H9 (cell line): ENCODE results near the gene FSIP1. TPM values are rescaled to one million over a fixed set of nuclear protein-coding genes. Genes with fewer than 3 reads are reported as not detected.

Experiments used
- DNase-seq: peaks from one replicate; pipeline ENCODE4 v3.0.0-alpha.2; 2017
- H2AFZ ChIP-seq: one replicate; pipeline ENCODE4 v1.6.1; 2013; ENCODE audit warnings: mild to moderate bottlenecking, low read length, control low read depth, moderate library complexity
- H2AK5ac ChIP-seq: 2 replicates; pipeline ENCODE4 v1.6.1; 2013; ENCODE audit warnings: low read length, control low read depth, mixed read lengths; ENCODE audit not compliant: insufficient read length
- H2BK120ac ChIP-seq: one replicate; pipeline ENCODE4 v1.6.1; 2013; ENCODE audit warnings: low read depth, mild to moderate bottlenecking, low read length, control low read depth, inconsistent platforms; ENCODE audit not compliant: poor library complexity, severe bottlenecking
- H2BK12ac ChIP-seq: 2 replicates; pipeline ENCODE4 v1.6.1; 2013; ENCODE audit warnings: low read length, control low read depth, mixed read lengths, low read depth; ENCODE audit not compliant: insufficient read length
- H2BK15ac ChIP-seq: 2 replicates; pipeline ENCODE4 v1.6.1; 2013; ENCODE audit warnings: low read depth, low read length, control low read depth
- H2BK20ac ChIP-seq: one replicate; pipeline ENCODE4 v1.6.1; 2013; ENCODE audit warnings: low read depth, mild to moderate bottlenecking, low read length, control low read depth, inconsistent platforms; ENCODE audit not compliant: poor library complexity, severe bottlenecking
- H2BK5ac ChIP-seq: 2 replicates; pipeline ENCODE4 v1.6.1; 2013; ENCODE audit warnings: low read length, control low read depth, mixed read lengths; ENCODE audit not compliant: insufficient read length
- H3K14ac ChIP-seq: 2 replicates; pipeline ENCODE4 v1.6.1; 2013; ENCODE audit warnings: low read length, control low read depth; ENCODE audit not compliant: insufficient read depth
- H3K18ac ChIP-seq: 2 replicates; pipeline ENCODE4 v1.6.1; 2013; ENCODE audit warnings: low read depth, mild to moderate bottlenecking, mixed read lengths, low read length, control low read depth; ENCODE audit not compliant: insufficient read length
- H3K23ac ChIP-seq: 2 replicates; pipeline ENCODE4 v1.6.1; 2013; ENCODE audit warnings: low read length, control low read depth, mixed read lengths, low read depth; ENCODE audit not compliant: insufficient read length
- H3K23me2 ChIP-seq: 2 replicates; pipeline ENCODE4 v1.6.1; 2013; ENCODE audit warnings: low read depth, mild to moderate bottlenecking, mixed read lengths, low read length, control low read depth; ENCODE audit not compliant: insufficient read length, poor library complexity, severe bottlenecking
- H3K27ac ChIP-seq: 2 replicates; pipeline ENCODE4 v1.5.1; 2013; ENCODE audit warnings: low read length, control low read depth, mixed read lengths, low read depth; ENCODE audit not compliant: insufficient read length
- H3K27me3 ChIP-seq: 2 replicates; pipeline ENCODE4 v1.6.1; 2013; ENCODE audit warnings: low read length, control low read depth, inconsistent platforms; ENCODE audit not compliant: insufficient read depth
- H3K4ac ChIP-seq: 2 replicates; pipeline ENCODE4 v1.6.1; 2013; ENCODE audit warnings: low read depth, mild to moderate bottlenecking, control low read depth, inconsistent platforms, low read length, moderate library complexity
- H3K4me1 ChIP-seq: 2 replicates; pipeline ENCODE4 v1.6.1; 2013; ENCODE audit warnings: low read length, control low read depth, inconsistent platforms; ENCODE audit not compliant: insufficient read depth
- H3K4me2 ChIP-seq: 2 replicates; pipeline ENCODE4 v1.6.1; 2013; ENCODE audit warnings: low read length, control low read depth, mixed read lengths; ENCODE audit not compliant: insufficient read length, insufficient read depth
- H3K56ac ChIP-seq: 2 replicates; pipeline ENCODE4 v1.6.1; 2013; ENCODE audit warnings: low read depth, mild to moderate bottlenecking, mixed read lengths, low read length, control low read depth; ENCODE audit not compliant: insufficient read length
- H3K79me1 ChIP-seq: 2 replicates; pipeline ENCODE4 v1.6.1; 2013; ENCODE audit warnings: low read depth, mild to moderate bottlenecking, moderate library complexity, low read length, control low read depth, inconsistent platforms; ENCODE audit not compliant: insufficient read depth, poor library complexity, severe bottlenecking
- H3K79me2 ChIP-seq: 2 replicates; pipeline ENCODE4 v1.6.1; 2013; ENCODE audit warnings: low read length, control low read depth, inconsistent platforms; ENCODE audit not compliant: insufficient read depth
- H3K9ac ChIP-seq: 2 replicates; pipeline ENCODE4 v1.6.1; 2013; ENCODE audit warnings: low read length, control low read depth, mixed read lengths; ENCODE audit not compliant: insufficient read length; ENCODE audit errors: extremely low read depth
- H3K9me3 ChIP-seq: one replicate; pipeline ENCODE4 v1.6.1; 2013; ENCODE audit warnings: low read depth, low read length, inconsistent platforms; ENCODE audit not compliant: control insufficient read depth
- H3T11ph ChIP-seq: one replicate; pipeline ENCODE4 v1.6.1; 2013; ENCODE audit warnings: mild to moderate bottlenecking, low read length, control low read depth, inconsistent platforms
- H4K20me1 ChIP-seq: one replicate; pipeline ENCODE4 v1.6.1; 2013; ENCODE audit not compliant: control insufficient read depth, insufficient read length, insufficient read depth
- H4K5ac ChIP-seq: 2 replicates; pipeline ENCODE4 v1.6.1; 2013; ENCODE audit warnings: low read depth, mild to moderate bottlenecking, mixed read lengths, low read length, control low read depth; ENCODE audit not compliant: insufficient read length
- H4K8ac ChIP-seq: replicated peaks from 2 replicates; pipeline ENCODE4 v1.6.1; 2013; ENCODE audit warnings: low read length, control low read depth, mixed read lengths, low read depth; ENCODE audit not compliant: insufficient read length
- H4K91ac ChIP-seq: 2 replicates; pipeline ENCODE4 v1.6.1; 2013; ENCODE audit warnings: low read depth, mild to moderate bottlenecking, moderate library complexity, mixed read lengths, low read length, control low read depth; ENCODE audit not compliant: insufficient read length
- H3K27ac Mint-ChIP-seq, 3 experiments: 2 replicates in 2 of 3; 3 replicates in 1 of 3; pipeline ENCODE4 v1.8.0; 2020 to 2021; ENCODE audit warnings: mixed read lengths in 3 of 3, mild to moderate bottlenecking in 1 of 3, moderate library complexity in 1 of 3
- H3K27me3 Mint-ChIP-seq: 2 replicates; pipeline ENCODE4 v1.8.0; 2021; ENCODE audit warnings: low read depth, mild to moderate bottlenecking, moderate library complexity, mixed read lengths
- H3K36me3 Mint-ChIP-seq, 3 experiments: 2 replicates in 2 of 3; 3 replicates in 1 of 3; pipeline ENCODE4 v1.8.0; 2020 to 2021; ENCODE audit warnings: low read depth in 3 of 3, mixed read lengths in 3 of 3; ENCODE audit not compliant: insufficient read depth in 1 of 3
- H3K4me1 Mint-ChIP-seq, 2 experiments: 2 replicates each; pipeline ENCODE4 v1.8.0; 2020; ENCODE audit warnings: mixed read lengths in 2 of 2
- H3K4me3 Mint-ChIP-seq, 2 experiments: 2 replicates in 1 of 2; 3 replicates in 1 of 2; pipeline ENCODE4 v1.8.0; 2020 to 2021; ENCODE audit warnings: mild to moderate bottlenecking in 2 of 2, mixed read lengths in 2 of 2, moderate library complexity in 1 of 2
- H3K9me3 Mint-ChIP-seq, 2 experiments: 2 replicates in 1 of 2; 3 replicates in 1 of 2; pipeline ENCODE4 v1.8.0; 2020; ENCODE audit warnings: mild to moderate bottlenecking in 2 of 2, mixed read lengths in 2 of 2, moderate library complexity in 1 of 2
- CTCF ChIP-seq: fragments of 200-600 bp; sonication (generic); conservative IDR thresholded peaks from 3 replicates; pipeline ENCODE4 v1.8.0; 2021; ENCODE audit warnings: antibody characterized with exemption, mild to moderate bottlenecking
- total RNA-seq: library from RNA; stranded (reverse); gene quantifications from 2 replicates; pipeline ENCODE4 v1.2.1, GENCODE V29; 2021

FSIP1 gene
- total RNA-seq, 1 experiment from 2014 or later, result 0.96 TPM

GRCh38 chr15:39720081-39720480 is 62.6 kb downstream of the FSIP1 start:
- H3K14ac ChIP-seq, result no peak overlapping the region
- H3K4me1 ChIP-seq, result no peaks in the 10 kb centered on the region
- no peak overlapping the region for H3K27ac ChIP-seq
- H3K4ac ChIP-seq, result no peak overlapping the region
- no peak overlapping the region for H2BK5ac ChIP-seq
- H3K4me3 Mint-ChIP-seq, result no peak overlapping the region
- no peaks in the 10 kb centered on the region for H3K9me3 Mint-ChIP-seq
- H3K79me1 ChIP-seq, result no peaks in the 10 kb centered on the region
- no peak overlapping the region for H4K91ac ChIP-seq
- H3K27me3 Mint-ChIP-seq, result no peaks in the 10 kb centered on the region
- no peak overlapping the region for H2BK120ac ChIP-seq
- peaks cover 0 to 8% of the 10 kb centered on the region in 2 experiments; a peak in 2 of 4 replicates for H3K4me1 Mint-ChIP-seq
- H3K23me2 ChIP-seq, result no peaks in the 10 kb centered on the region
- no peaks in the 10 kb centered on the region for H3K27me3 ChIP-seq
- H3K23ac ChIP-seq, result no peak overlapping the region
- no peak for DNase-seq
- no peak overlapping the region for H4K5ac ChIP-seq
- H3K27ac Mint-ChIP-seq, result no peak overlapping the region
- TF ChIP-seq CTCF, result no peak
- no peaks in the 10 kb centered on the region for H4K20me1 ChIP-seq
- H3K56ac ChIP-seq, result no peak overlapping the region
- no peak overlapping the region for H2AFZ ChIP-seq
- H3K79me2 ChIP-seq, result no peaks in the 10 kb centered on the region
- no peak overlapping the region for H2AK5ac ChIP-seq
- no peak overlapping the region for H4K8ac ChIP-seq
- no peak overlapping the region for H3K4me2 ChIP-seq
- H3K36me3 Mint-ChIP-seq, result no peaks in the 10 kb centered on the region
- no peak overlapping the region for H2BK15ac ChIP-seq
- no peaks in the 10 kb centered on the region for H3K9me3 ChIP-seq
- no peak overlapping the region for H3T11ph ChIP-seq
- H2BK12ac ChIP-seq, result no peak overlapping the region
- H3K18ac ChIP-seq, result no peak overlapping the region
- no peak overlapping the region for H3K9ac ChIP-seq
- no peak overlapping the region for H2BK20ac ChIP-seq
